ENCODE data around the gene TMED8.

TMED8 gene

GRCh38 chr14:77335576-77335975 is 41.3 kb downstream of the TMED8 start (continued):
- TF ChIP-seq REST (tag by site-specific recombination; IDR thresholded peaks at IDR 0.05), result no peak
- no peak for TF ChIP-seq YY1 (tag by site-specific recombination; IDR thresholded peaks at IDR 0.05)
- TF ChIP-seq ZNF473 (tag by site-specific recombination; IDR thresholded peaks at IDR 0.05), result no peak
- no peak for TF ChIP-seq ZNF350 (tag by site-specific recombination; IDR thresholded peaks at IDR 0.05)
- no peak for TF ChIP-seq ZNF549 (tag by site-specific recombination; IDR thresholded peaks at IDR 0.05)
- TF ChIP-seq ZNF837 (tag by site-specific recombination; IDR thresholded peaks at IDR 0.05), result no peak
- TF ChIP-seq ZEB2 (tag by site-specific recombination; IDR thresholded peaks at IDR 0.05), result no peak

GRCh38 chr14:77329872-77330271 is 47.0 kb downstream of the TMED8 start:
- POLR2A ChIA-PET, result interaction anchor here (0.9 to 1.7 kb wide), 2 partner anchors 14 to 47 kb away, joined by 4 to 5 read pairs; partner anchors contain the start of genes SAMD15 and TMED8
- TF ChIP-seq ZBTB17 (tag by site-specific recombination; IDR thresholded peaks at IDR 0.05), result no peak
- no peak for TF ChIP-seq ZNF366 (tag by site-specific recombination; conservative IDR thresholded peaks at IDR 0.05)
- no peak for TF ChIP-seq ZNF404 (tag by site-specific recombination; IDR thresholded peaks at IDR 0.05)
- TF ChIP-seq ZNF521 (tag by site-specific recombination; IDR thresholded peaks at IDR 0.05), result no peak
- no peak for TF ChIP-seq ZFP41 (tag by site-specific recombination; IDR thresholded peaks at IDR 0.05; ENCODE audit: borderline replicate concordance)
- TF ChIP-seq HIC1 (tag by site-specific recombination; IDR thresholded peaks at IDR 0.05), result no peak
- no peak for TF ChIP-seq ZNF169 (tag by site-specific recombination; IDR thresholded peaks at IDR 0.05)

GRCh38 chr14:77327111-77327510 is 49.8 kb downstream of the TMED8 start:
- POLR2A ChIA-PET, result no interaction called here
- H3K4me1 ChIP-seq (ENCODE audit: control insufficient read depth, insufficient read depth, low read length), result no peaks in the 10 kb centered on the region
- TF ChIP-seq KLF8 (tag by site-specific recombination; IDR thresholded peaks at IDR 0.05) (no peak), ZNF132 (tag by site-specific recombination; IDR thresholded peaks at IDR 0.05; ENCODE audit: borderline replicate concordance) (no peak), HOXD13 (CRISPR knock-in tag; IDR thresholded peaks at IDR 0.05; ENCODE audit: borderline replicate concordance) (no peak), ZNF639 (tag by site-specific recombination; IDR thresholded peaks at IDR 0.05) (no peak), SP3 (tag by site-specific recombination; IDR thresholded peaks at IDR 0.05) (no peak)
- H3K9me3 ChIP-seq (ENCODE audit: control insufficient read depth, insufficient read depth, low read depth, low read length), result no peaks in the 10 kb centered on the region
- CTCF ChIA-PET, result no interaction called here
- H3K36me3 ChIP-seq (ENCODE audit: control insufficient read depth in 2 of 2, insufficient read depth in 1 of 2, low read length in 2 of 2), result no peaks in the 10 kb centered on the region; a peak in 1 of 3 replicates
- no peak overlapping the region for H3K4me3 ChIP-seq (ENCODE audit: low read depth, low read length)
- no peak overlapping the region for H3K27ac ChIP-seq (ENCODE audit: extremely low read depth, low read depth, low read length)

More at GRCh38 chr14:77329872-77330271, 47.0 kb downstream of the TMED8 start:
- Histone ChIP-seq H3K27ac (ENCODE audit: extremely low read depth, low read depth, low read length) (no peak overlapping the region), H3K4me1 (ENCODE audit: control insufficient read depth, insufficient read depth, low read length) (no peaks in the 10 kb centered on the region), H3K9me3 (ENCODE audit: control insufficient read depth, insufficient read depth, low read depth, low read length) (no peaks in the 10 kb centered on the region), H3K36me3 (ENCODE audit: control insufficient read depth in 2 of 2, insufficient read depth in 1 of 2, low read length in 2 of 2) (no peaks in the 10 kb centered on the region; a peak in 1 of 3 replicates), H3K4me3 (ENCODE audit: low read depth, low read length) (no peak overlapping the region)
- CTCF ChIA-PET, result interaction anchor here (0.7 to 1.4 kb wide), 2 partner anchors 16 to 29 kb away, joined by 3 to 6 read pairs; no protein-coding TSS in a partner anchor
